Measurements from ENCODE around the gene SMIM44. TPM values are rescaled to one million over a fixed set of nuclear protein-coding genes. Genes with fewer than 3 reads are reported as not detected.
"Not testable (repeated sequence)": the region's sequence is repeated elsewhere in the genome, so short reads cannot be mapped to it uniquely, and the experiment has no call there.

Gene SMIM44
- polyA plus RNA-seq, 1 donor (not counting 4 experiments of a cell fraction or from before 2014, with no cell fraction given) = not detected

GRCh38 chr19:3509566-3509989 lies 26.3 kb upstream of the SMIM44 start:
- DNase-seq (ENCODE audit: low read depth, low spot score) = no peak
- H4K20me1 ChIP-seq (ENCODE audit: control insufficient read depth, extremely low read depth, insufficient read depth, low read length) = peaks cover 30% of the 10 kb centered on the region

GRCh38 chr19:3508771-3509535 lies 25.7 kb upstream of the SMIM44 start:
- H2AFZ ChIP-seq (ENCODE audit: control insufficient read depth, low read length) = no peak overlapping the region
- dilution Hi-C loops (cut with MboI; ENCODE audit: extremely low pct_ligation_motif_present, low sequenced_read_pairs) = no loop called here
- no peak overlapping the region for H3K4me3 ChIP-seq (ENCODE audit: control insufficient read depth in 2 of 3, extremely low read depth in 1 of 3, insufficient read depth in 2 of 3, low read depth in 1 of 3, low read length in 3 of 3)
- no peak for DNase-seq (ENCODE audit: low read depth, low spot score)
- TF ChIP-seq EZH2 (IDR thresholded peaks at IDR 0.05; ENCODE audit: low read length) (no peak), CTCF (optimal IDR thresholded peaks at IDR 0.05 in 1 of 3, IDR thresholded peaks at IDR 0.05 in 1 of 3, conservative IDR thresholded peaks at IDR 0.05 in 1 of 3; ENCODE audit: extremely low read depth in 1 of 3, insufficient read depth in 2 of 3, low read length in 3 of 3) (no peak)
- peak overlapping the region; percentile 73 for H3K27ac ChIP-seq (ENCODE audit: control insufficient read depth, insufficient read depth, low read length)
- peak overlapping the region; percentile 51 for H3K4me2 ChIP-seq (ENCODE audit: control insufficient read depth, extremely low read depth, insufficient read depth, low read depth, low read length)
- peaks cover 74% of the 10 kb centered on the region for H3K79me2 ChIP-seq (ENCODE audit: control insufficient read depth, insufficient read depth, low read length)
- peaks cover 25% of the 10 kb centered on the region for H3K4me1 ChIP-seq (ENCODE audit: control insufficient read depth, extremely low read depth, insufficient read depth, low read length)
- H4K20me1 ChIP-seq (ENCODE audit: control insufficient read depth, extremely low read depth, insufficient read depth, low read length) = peaks cover 23% of the 10 kb centered on the region
- peaks cover 9% of the 10 kb centered on the region for H3K9me1 ChIP-seq (ENCODE audit: control insufficient read depth, extremely low read depth, insufficient read depth, low read length)
- H3K9ac ChIP-seq (ENCODE audit: control insufficient read depth, extremely low read depth, insufficient read depth, low read length) = peak overlapping the region; percentile 33
- H3K27me3 ChIP-seq (ENCODE audit: control insufficient read depth, extremely low read depth, insufficient read depth, low read length) = no peaks in the 10 kb centered on the region
- H3K36me3 ChIP-seq (ENCODE audit: control insufficient read depth in 2 of 2, extremely low read depth in 1 of 2, insufficient read depth in 2 of 2, low read length in 2 of 2) = peaks cover 19 to 22% of the 10 kb centered on the region in 2 experiments
- H3K9me3 ChIP-seq (ENCODE audit: control insufficient read depth, low read depth, low read length) = no peaks in the 10 kb centered on the region
- FAIRE-seq = no peak

More at GRCh38 chr19:3509566-3509989, 26.3 kb upstream of the SMIM44 start:
- H3K27me3 ChIP-seq (ENCODE audit: control insufficient read depth, extremely low read depth, insufficient read depth, low read length) = no peaks in the 10 kb centered on the region
- H3K27ac ChIP-seq (ENCODE audit: control insufficient read depth, insufficient read depth, low read length) = peak overlapping the region; percentile 73
- H3K4me2 ChIP-seq (ENCODE audit: control insufficient read depth, extremely low read depth, insufficient read depth, low read depth, low read length) = peak overlapping the region; percentile 51
- peaks cover 25% of the 10 kb centered on the region for H3K4me1 ChIP-seq (ENCODE audit: control insufficient read depth, extremely low read depth, insufficient read depth, low read length)
- peaks cover 19 to 22% of the 10 kb centered on the region in 2 experiments for H3K36me3 ChIP-seq (ENCODE audit: control insufficient read depth in 2 of 2, extremely low read depth in 1 of 2, insufficient read depth in 2 of 2, low read length in 2 of 2)
- peak overlapping the region; percentile 33 for H3K9ac ChIP-seq (ENCODE audit: control insufficient read depth, extremely low read depth, insufficient read depth, low read length)
- no peaks in the 10 kb centered on the region for H3K9me3 ChIP-seq (ENCODE audit: control insufficient read depth, low read depth, low read length)
- peak; percentile 89 for FAIRE-seq
- dilution Hi-C loops (cut with MboI; ENCODE audit: extremely low pct_ligation_motif_present, low sequenced_read_pairs) = no loop called here
- peaks cover 80% of the 10 kb centered on the region for H3K79me2 ChIP-seq (ENCODE audit: control insufficient read depth, insufficient read depth, low read length)
- peaks cover 11% of the 10 kb centered on the region for H3K9me1 ChIP-seq (ENCODE audit: control insufficient read depth, extremely low read depth, insufficient read depth, low read length)
- no peak for TF ChIP-seq CTCF (optimal IDR thresholded peaks at IDR 0.05 in 1 of 3, IDR thresholded peaks at IDR 0.05 in 1 of 3, conservative IDR thresholded peaks at IDR 0.05 in 1 of 3; ENCODE audit: extremely low read depth in 1 of 3, insufficient read depth in 2 of 3, low read length in 3 of 3)
- TF ChIP-seq EZH2 (IDR thresholded peaks at IDR 0.05; ENCODE audit: low read length) = no peak
- H2AFZ ChIP-seq (ENCODE audit: control insufficient read depth, low read length) = no peak overlapping the region
- H3K4me3 ChIP-seq (ENCODE audit: control insufficient read depth in 2 of 3, extremely low read depth in 1 of 3, insufficient read depth in 2 of 3, low read depth in 1 of 3, low read length in 3 of 3) = no peak overlapping the region

- Histone ChIP-seq H3K36me3 (ENCODE audit: control insufficient read depth in 2 of 2, extremely low read depth in 1 of 2, insufficient read depth in 2 of 2, low read length in 2 of 2) (peaks cover 16 to 22% of the 10 kb centered on the region in 2 experiments), H3K4me2 (ENCODE audit: control insufficient read depth, extremely low read depth, insufficient read depth, low read depth, low read length) (peak overlapping the region; percentile 94), H4K20me1 (ENCODE audit: control insufficient read depth, extremely low read depth, insufficient read depth, low read length) (peaks cover 18% of the 10 kb centered on the region), H3K4me1 (ENCODE audit: control insufficient read depth, extremely low read depth, insufficient read depth, low read length) (peaks cover 25% of the 10 kb centered on the region), H3K27ac (ENCODE audit: control insufficient read depth, insufficient read depth, low read length) (peak overlapping the region; percentile 73), H3K79me2 (ENCODE audit: control insufficient read depth, insufficient read depth, low read length) (peaks cover 66% of the 10 kb centered on the region)
- H3K9me3 ChIP-seq (ENCODE audit: control insufficient read depth, low read depth, low read length); DNase-seq (ENCODE audit: low read depth, low spot score); H3K9ac ChIP-seq (ENCODE audit: control insufficient read depth, extremely low read depth, insufficient read depth, low read length); H2AFZ ChIP-seq (ENCODE audit: control insufficient read depth, low read length); FAIRE-seq; H3K27me3 ChIP-seq (ENCODE audit: control insufficient read depth, extremely low read depth, insufficient read depth, low read length); dilution Hi-C loops (cut with MboI; ENCODE audit: extremely low pct_ligation_motif_present, low sequenced_read_pairs); H3K9me1 ChIP-seq (ENCODE audit: control insufficient read depth, extremely low read depth, insufficient read depth, low read length); H3K4me3 ChIP-seq (ENCODE audit: control insufficient read depth in 2 of 3, extremely low read depth in 1 of 3, insufficient read depth in 2 of 3, low read depth in 1 of 3, low read length in 3 of 3): not testable (repeated sequence)
Observed at GRCh38 chr19:3508121-3508661, 24.9 kb upstream of the SMIM44 start.
